Mammary epithelial cell (primary cell): ENCODE measurements around the gene NFAT5.
"Not testable (repeated sequence)": the region's sequence is repeated elsewhere in the genome, so short reads cannot be mapped to it uniquely, and the experiment has no call there.

ENCODE experiments used
- EZH2 ChIP-seq: IDR thresholded peaks from 2 replicates; pipeline ENCODE4 v1.6.1; 2012; ENCODE audit warnings: low read length, inconsistent platforms, borderline replicate concordance
- TF ChIP-seq, protein P1 (sequence below), 2 donors: IDR thresholded peaks in 1 of 2; conservative IDR thresholded peaks in 1 of 2; 2 replicates each; pipeline ENCODE4 v1.5.1; 2011 to 2012; ENCODE audit warnings: inconsistent platforms in 2 of 2, low read length in 2 of 2, mild to moderate bottlenecking in 2 of 2, control low read depth in 1 of 2, low read depth in 1 of 2; ENCODE audit not compliant: insufficient read depth in 1 of 2; ENCODE audit errors: extremely low read depth in 1 of 2

DNA sequence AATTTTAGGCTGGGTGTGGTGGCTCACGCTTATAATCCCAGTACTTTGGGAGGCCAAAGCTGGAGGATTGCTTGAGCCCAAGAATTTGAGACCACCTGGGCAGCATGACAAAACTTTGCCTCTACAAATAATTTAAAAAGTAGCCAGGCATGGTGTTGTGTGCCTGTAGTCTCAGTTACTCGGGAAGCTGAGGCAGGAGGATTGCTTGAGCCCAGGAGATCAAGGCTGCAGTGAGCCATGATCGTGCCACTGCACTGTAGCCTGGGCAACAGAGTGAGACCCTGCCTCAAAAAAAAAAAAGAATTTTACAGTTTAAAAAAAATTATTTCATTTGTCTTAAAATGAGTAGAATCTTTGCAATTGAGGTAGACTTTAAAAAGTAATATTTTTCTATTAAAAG, 78.2 kb downstream of the NFAT5 start:
- not testable (repeated sequence) for TF ChIP-seq EZH2
- TF ChIP-seq, protein P1, sequence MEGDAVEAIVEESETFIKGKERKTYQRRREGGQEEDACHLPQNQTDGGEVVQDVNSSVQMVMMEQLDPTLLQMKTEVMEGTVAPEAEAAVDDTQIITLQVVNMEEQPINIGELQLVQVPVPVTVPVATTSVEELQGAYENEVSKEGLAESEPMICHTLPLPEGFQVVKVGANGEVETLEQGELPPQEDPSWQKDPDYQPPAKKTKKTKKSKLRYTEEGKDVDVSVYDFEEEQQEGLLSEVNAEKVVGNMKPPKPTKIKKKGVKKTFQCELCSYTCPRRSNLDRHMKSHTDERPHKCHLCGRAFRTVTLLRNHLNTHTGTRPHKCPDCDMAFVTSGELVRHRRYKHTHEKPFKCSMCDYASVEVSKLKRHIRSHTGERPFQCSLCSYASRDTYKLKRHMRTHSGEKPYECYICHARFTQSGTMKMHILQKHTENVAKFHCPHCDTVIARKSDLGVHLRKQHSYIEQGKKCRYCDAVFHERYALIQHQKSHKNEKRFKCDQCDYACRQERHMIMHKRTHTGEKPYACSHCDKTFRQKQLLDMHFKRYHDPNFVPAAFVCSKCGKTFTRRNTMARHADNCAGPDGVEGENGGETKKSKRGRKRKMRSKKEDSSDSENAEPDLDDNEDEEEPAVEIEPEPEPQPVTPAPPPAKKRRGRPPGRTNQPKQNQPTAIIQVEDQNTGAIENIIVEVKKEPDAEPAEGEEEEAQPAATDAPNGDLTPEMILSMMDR (conservative IDR thresholded peaks at IDR 0.05 in 1 of 2, IDR thresholded peaks at IDR 0.05 in 1 of 2; ENCODE audit: extremely low read depth in 1 of 2, insufficient read depth in 1 of 2, low read depth in 1 of 2, low read length in 2 of 2), result not testable (repeated sequence)
